HG02970 (cell line): Measurements from ENCODE around the gene SMAD9.

ENCODE experiments used
- ATAC-seq: cut with Tn5 transposase; IDR thresholded peaks from one replicate; pipeline ENCODE4 v1.9.1; 2021; ENCODE audit warnings: mild to moderate bottlenecking, moderate library complexity, moderate number of reproducible peaks; ENCODE audit not compliant: unreplicated experiment, low FRiP score

SMAD9 gene

DNA sequence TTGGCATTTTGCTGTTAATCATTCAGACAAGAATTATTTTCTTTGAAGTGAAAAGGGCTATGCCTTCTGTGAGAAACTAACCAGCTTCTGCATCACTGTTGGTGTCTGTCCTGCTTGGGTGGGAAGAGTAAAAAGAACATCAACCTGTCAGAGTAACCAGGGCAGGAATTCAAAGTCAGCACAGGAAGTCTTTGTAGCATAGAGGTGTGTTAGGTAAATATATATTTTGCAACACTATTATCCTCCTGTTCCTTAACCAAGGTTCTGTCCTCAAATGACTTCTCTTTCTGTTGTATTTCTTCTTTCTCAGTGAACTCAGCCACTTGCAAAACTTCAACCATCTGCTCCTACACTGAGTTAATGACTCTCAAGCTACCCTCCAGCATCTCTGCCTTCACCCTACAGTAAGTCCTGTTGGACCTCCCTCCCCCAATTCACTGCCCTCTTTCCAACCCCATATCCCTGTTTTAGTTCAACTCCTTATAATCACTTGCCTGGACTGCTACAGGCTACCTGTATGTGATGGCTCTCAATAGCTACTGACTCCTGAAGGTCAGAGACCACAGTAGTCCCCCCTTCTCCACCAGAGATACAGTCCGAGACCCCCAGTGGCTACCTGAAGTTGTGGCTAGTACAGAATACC, 49.9 kb downstream of the SMAD9 start:
- no peak for ATAC-seq

DNA sequence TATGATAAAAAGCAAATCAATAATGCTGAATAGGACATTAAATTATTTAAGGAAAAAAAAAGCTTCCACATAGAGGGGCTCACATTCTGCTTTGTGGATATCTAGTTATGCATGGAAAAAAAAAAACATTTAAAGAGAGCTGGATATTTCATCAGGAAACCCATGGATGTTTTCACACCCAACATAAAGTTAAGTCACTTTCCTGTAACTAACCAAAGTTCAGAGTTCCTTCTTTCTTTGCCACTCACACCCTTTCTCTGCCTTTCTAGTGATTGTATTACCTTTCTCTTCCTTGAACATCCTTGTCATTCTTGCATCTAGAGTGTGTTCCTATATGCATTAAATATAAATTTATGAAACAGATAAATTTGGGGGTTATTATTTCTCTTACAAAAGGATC, 53.8 kb downstream of the SMAD9 start:
- ATAC-seq: no peak

DNA sequence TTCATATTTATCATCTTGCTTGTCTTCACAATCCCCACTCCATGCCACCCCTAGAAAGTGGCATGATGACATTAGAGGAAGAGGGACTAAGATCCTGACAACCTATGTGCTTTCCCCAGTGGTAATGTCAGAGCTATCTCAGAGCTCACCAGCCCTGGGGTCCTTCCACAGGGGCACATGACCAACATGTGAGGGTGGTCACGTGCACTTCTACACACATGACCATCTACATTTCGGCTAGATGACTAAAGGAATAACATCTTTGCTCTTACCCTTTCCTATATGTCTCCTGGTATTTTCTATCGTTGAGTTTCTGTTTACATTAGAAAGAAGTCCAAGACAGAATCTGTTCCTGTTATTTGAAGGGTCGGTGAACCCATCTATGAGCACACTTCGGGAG, 54.8 kb downstream of the SMAD9 start:
- ATAC-seq: no peak

DNA sequence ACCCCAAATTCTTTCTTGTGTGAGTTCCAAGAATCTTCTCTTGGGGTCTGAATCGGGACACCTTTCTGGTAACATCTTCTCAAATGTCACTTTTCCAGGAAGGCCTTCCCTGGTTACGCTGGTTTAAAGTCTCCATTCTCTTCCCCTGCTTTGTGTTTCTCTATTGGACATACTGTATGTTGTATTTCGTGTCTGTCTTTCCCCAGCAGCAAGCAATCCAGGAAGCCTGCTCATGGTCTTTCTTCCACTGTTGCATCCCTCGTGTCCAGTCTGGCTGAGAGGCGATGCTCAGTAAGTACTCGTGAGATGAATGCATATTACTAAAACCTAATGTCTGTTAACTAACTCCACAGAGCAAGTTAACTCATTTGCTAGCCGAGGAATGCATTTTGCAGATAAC, 57.3 kb downstream of the SMAD9 start:
- ATAC-seq: no peak

DNA sequence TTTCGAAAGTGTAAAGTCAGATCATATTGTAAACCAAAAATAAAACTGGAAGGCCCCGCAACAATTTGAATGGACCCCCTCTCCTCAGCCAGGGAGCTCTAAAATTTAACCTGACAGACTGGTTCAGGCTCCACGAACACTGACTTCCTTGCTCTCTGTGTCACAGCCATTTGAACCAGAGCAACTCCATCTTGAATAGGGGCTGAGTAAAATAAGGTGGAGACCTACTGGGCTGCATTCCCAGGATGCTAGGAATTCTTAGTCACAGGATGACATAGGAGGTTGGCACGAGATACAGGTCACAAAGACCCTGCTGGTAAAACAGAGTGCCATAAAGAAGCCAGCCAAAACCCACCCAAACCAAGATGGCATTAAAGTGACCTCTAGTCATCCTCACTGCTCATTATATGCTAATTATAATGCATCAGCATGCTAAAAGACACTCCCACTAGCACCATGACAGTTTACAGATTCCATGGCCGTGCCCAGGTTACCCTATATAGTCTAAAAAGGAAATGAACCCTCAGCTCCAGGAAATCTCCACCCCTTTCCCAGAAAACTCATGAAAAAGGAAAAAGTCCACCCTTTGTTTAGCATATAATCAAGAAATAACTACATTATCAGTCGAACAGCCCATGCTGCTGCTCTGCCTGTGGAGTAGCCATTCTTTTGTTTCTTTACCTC, 57.9 kb downstream of the SMAD9 start:
- no peak for ATAC-seq

DNA sequence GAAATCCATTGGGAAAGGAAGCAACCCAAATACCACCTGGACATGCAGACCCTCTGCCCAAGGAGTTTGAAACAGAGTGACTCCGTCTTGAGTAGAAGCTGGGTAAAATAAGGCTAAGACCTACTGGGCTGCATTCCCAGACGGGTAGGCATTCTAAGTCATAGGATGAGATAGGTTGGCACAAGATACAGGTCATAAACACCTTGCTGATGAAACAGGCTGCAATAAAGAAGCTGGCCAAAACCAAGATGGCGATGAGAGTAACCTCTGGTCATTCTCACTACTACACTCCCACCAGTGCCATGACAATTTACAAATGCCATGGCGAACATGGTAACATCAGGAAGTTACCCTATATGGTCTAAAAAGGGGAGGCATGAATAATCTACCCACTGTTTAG, 60.8 kb downstream of the SMAD9 start:
- no peak for ATAC-seq

DNA sequence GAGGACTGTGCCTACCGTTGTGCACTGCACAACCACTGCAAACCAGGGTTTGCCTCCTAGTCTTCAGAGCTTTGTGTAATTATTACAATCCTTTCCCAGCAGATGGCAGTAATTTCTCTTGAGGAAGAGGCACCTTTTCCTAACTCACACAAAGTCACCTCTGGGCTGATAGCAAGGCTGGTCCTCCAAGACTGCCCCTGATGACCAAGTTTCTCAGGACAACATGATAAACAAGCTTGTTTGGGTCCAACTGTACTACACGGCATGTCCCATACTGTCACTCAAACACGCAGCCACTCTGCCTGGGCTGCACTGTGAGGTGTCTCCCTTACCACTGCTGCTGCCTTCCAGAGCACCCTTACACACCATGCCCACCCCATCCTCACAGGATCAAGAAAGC, 61.7 kb downstream of the SMAD9 start:
- no peak for ATAC-seq

DNA sequence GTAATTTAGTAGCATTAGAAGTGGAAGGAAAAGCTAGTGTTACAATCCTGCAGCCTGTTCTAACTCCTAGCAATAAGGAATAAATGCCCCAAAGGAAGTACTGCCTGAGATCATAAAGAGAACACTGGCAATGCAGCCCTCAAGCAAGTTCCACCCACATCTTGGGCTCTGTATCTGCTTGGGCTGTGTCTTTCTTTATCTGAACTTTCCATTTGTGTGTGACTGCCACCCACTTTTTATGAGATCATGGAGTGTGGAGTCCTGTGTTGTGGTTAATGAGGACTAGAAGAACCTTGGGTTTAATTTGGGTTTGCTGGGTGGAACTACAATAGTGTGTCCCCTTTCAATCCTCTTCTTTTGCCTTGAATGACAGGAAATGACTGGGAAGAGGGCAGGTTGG, 62.8 kb downstream of the SMAD9 start:
- ATAC-seq: no peak

DNA sequence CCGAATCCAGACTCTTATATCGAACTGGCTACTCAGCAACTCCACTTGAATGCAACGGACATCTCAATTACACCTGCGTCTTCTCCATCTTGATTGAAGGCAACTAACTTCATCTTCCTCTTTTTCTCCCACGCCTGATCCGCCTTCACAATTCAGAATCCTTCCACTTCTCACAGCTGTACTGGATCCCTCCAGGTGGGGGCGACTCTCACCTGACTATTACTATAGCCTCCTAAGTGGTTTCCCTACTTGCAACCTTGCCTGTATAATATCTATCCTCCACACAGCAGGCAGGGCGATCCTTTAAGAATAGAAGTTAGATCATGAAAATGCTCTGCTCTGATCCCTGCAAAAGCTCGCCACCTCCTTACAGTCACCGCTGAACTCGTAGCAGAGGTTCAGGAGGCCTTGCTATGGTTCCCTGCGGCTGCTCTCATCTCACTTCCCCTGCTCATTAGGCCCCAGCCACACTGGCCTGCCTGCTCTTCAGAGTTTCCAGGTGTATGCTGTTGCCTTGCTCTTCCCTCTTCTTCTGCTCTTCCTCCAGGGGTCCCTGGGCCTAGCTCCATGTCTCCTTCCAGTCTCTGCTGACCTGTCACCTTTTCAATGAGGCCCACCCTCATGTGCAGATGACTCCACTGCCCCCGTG, 69.1 kb downstream of the SMAD9 start:
- no peak for ATAC-seq

DNA sequence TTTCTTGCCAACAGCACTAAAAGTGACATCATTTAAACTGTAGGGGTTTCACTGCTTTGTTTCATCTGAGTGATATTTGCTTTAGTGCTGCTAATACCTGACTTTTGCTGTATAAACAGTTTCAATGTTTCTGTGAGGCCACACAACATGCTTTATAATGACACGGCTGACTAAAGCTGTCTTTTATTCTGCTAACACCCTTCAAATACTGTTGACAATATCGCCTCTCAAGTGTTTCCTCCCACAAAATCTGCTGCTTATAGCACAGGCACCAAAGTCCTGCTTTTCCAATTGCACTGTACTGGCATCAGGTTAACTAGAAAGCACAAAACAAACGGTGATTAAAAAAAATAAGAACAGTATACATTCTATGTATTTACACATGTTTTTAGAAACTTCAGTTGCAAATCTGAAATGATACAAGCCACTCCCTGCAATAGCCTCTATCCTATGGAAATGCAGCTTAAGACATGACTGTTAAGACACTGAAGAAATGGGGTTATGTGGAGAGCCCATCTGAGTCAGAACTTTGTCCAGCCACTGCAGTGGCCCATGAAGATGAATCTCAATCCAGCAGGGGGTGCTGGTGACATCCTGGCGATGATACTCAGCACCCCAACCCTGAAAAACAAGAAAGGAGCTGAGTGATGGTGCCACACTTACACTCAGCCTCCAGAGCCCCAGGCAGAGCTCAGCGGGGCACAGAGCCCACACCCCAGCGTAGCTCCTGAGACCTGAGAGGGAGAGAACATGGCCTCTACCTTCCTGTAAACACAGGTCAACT, 71.6 kb downstream of the SMAD9 start:
- no peak for ATAC-seq

DNA sequence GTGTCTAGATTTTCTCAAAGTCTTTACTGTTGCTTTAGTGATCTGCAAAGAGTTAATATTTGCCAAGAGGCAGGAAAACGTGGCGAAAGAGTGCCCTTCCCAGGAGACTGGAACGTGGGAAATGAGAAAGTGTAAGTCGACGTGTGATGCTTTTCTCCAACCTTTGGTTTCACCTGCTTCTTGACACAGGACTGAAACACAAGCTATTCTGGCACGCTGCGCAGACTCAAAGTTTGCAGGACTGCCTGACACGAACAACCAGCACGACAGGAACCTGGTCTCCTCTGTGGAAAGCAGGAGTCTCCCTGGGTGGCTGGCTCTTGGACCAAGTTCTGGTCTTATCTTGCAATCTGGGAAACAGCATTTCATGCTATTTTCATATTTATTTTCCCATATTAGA, 72.4 kb downstream of the SMAD9 start:
- no peak for ATAC-seq

DNA sequence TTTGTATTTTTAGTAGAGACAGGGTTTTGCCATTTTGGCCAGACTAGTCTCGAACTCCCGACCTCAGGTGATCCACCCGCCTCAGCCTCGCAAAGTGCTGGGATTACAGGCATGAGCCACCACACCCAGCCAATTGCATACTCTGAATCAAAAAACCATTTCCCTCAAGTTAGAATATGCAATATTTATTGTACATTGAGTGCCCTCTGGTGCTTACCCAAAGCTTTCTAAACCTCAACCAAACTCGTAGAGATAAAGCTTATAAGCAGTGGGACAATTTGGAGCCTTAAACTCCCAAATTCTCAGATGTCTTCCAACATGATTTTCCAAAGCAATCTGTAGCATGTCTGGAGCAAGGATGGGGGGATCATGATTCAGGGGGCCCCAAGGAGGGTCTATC, 78.6 kb downstream of the SMAD9 start:
- no peak for ATAC-seq

DNA sequence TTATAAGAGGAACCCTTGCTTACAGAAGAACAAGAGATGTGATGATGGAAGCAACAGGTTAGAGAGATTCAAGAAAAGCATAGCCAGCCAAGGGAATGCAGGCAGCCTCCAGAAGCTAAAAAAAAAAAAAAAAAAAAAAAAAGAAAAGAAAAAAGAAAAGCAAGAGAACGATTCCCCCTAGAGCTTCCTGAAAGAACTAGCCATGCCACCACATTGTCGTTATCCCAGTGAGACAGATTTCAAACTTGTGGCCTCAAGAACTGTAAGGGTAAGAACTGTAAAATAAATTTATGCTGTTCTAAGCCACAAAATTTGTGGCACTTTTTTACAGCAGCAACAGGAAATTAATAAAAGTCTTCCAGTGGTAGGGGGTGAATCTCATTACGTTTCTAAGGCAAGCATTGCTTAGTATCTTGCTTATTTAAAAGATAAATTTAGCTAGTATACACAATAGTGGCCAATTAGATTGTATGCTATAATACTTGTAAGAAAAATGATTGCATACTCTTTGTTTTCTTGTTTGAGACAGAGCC, 79.3 kb downstream of the SMAD9 start:
- no peak for ATAC-seq

DNA sequence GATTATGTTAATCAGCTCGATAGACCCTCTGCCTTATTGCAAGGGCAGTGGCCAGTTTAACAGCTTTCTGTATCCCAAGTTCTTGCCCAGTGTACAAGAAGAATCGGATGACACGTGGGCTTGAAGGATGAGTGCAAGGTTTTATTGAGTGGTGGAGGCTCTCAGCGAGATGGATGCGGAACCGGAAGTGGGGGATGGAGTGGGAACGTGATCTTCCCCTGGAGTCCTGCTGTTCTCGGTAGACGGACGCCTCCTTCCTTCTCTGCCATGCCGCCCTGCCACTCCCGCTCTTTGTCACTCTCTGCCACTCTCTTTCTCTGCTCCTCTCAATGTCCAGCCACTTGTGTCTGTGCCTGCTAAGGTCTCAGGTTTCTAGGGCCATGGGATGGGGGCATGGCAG, 80.1 kb downstream of the SMAD9 start:
- no peak for ATAC-seq

DNA sequence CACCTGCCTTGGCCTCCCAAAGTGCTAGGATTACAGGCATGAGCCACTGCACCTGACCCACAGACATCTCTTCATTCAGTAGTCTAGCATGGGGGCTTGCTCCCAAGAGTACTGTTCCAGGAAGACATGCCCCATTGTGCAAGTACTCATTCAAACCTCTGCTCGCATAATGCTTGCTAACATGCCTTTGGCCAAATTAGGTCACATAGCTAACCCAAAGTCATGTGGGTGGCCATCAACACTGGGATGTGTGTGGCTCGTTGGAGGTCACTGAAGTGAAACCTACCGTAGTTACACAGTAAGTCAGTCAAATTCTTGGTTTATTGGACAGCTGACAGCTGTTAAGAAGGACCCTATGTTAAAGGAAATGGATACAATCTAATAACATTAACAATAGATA, 80.8 kb downstream of the SMAD9 start:
- ATAC-seq: no peak

DNA sequence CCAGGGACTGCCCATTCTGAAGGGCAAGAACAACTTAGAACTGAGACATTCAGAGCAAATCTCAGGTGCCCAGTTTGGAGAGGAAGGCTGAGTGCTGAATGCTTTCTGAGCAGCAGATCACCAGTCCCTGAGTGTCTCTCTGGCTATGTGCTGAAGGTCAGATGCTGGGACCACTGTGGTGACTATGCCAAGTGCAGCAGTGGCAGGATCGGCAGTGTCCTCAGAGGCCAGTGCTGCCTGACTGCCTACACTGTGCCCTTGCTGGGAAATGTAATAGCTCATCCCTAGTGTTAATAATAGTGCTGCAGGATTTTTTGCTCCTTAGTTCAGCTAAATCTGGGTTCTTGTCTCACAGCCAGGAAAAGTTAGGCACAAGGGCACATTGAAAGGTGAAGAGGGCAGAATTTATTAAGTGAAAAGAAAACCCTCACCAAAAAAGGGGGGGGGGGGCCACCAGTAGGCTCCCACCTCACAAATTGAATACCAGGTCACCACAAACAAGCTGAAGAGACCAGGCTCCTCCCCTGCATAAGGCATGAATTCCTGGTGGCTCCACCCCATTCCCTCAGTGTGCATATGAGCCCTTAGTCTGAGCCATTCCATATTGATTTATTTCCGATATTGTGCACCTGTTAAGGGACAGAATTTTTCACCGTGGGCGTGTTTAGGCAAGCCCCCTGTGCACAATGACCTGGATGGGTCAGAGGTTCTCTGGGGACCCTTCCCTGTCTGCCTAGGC, 82.5 kb downstream of the SMAD9 start:
- no peak for ATAC-seq

DNA sequence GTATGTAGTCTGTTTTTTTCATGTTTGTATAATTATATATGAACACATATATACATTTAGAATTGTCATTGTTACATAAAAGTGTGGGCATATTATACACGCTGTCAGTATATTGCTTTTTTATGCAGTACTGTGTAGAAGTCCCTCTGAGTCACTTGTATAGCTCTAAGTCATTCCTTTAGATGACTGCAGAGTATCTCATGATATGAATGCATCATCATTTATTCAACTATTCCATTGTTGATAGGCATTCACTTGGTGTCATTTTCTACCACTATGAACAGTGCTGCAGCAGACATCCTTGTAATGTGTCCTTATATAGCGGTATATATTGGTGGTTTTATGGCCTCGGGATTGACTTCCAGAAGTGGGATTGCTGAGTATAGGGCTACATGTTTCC, 85.7 kb downstream of the SMAD9 start:
- no peak for ATAC-seq

DNA sequence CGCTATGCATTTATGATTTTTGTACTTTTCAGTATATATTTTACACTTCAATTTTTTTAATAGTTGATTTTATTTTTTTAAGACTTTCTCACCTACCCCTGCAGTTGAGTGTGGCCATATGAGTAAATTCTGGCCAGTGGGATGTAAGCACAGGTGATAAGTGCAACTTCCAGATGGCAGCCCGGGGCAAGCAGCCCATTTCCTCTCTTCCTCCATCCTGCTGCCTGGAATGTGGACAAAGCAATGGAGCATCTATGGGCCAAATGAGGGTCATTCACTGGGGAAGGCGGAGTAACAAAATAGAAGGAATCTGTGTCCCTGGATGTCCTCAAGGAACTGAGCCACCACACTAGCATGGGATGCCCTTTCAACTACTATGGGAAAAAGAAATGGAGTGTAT, 88.7 kb downstream of the SMAD9 start:
- ATAC-seq: no peak

DNA sequence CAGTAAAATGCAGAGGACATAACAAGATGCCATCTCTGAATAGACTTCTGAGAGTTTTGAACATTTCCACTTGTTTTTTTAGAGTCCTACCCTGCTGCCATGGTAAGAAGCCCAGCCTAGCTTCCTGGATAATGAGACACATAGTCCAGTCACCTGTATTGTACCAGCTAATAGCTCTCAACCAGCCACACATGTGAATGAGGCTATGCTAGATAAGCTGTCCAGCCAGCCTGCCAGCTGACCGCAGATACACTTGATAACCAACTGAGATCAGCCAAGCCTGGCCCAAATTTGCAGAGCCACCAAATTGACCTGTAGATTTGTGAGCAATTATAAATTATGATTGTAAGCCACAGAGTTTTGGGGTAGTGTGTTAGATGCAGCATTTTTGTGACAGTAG, 90.3 kb downstream of the SMAD9 start:
- no peak for ATAC-seq

DNA sequence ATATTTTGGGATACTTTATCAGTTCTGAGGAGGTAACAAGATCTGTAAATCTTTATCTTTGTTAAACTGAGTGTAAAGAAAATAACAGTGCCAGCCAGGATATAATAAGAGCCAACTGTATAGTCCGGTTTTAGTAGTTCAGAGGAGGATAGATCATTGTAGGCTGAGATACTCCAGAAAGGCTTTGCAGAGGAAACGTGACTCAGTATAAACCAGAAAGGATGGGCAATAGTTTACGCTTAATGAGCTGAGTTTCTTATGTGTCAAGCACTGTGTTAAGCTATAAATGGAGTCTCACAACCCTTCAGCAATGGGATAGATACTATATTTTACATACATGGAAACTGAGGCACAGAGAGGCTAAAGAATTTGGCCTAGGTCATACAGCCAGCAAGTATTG, 97.3 kb downstream of the SMAD9 start:
- no peak for ATAC-seq
